Body of pancreas (tissue), 4 donors: ENCODE data around the gene HLA-DPB1.

Source experiments
- POLR2A ChIP-seq, 3 donors: fragments of 450-650 bp; IDR thresholded peaks; one replicate each; pipeline ENCODE4 v1.6.1; 2016; ENCODE audit warnings: antibody characterized with exemption in 3 of 3, mild to moderate bottlenecking in 2 of 3
- TF ChIP-seq, protein P1 (sequence below), 7 experiments: fragments of 450-650 bp in 4 of 7; fragments of 200-600 bp in 3 of 7; sonication (generic) in 3 of 7; IDR thresholded peaks; one replicate each; pipeline ENCODE4 v1.5.1; 2016 to 2019; ENCODE audit warnings: antibody characterized with exemption in 7 of 7

DNA sequence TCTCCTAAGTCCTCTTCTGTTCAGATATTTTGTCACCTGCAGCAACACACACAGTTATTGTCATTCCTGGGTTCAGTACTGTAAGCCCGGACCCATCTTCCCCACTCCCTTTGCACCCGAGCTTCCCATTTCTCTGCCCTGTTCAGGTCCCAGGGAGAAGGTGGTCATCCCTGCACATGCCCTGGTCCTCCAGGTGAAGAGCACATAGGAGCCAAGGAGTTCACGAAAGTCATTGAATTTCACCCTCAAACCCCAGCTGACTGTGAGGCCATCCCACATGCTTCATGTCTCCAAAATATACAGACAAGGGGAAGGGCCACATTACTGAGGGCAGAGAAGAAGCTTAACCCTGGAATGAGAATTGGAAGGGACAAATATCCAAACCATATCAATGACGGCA lies 10.5 kb upstream of the HLA-DPB1 start:
- TF ChIP-seq, protein P1, sequence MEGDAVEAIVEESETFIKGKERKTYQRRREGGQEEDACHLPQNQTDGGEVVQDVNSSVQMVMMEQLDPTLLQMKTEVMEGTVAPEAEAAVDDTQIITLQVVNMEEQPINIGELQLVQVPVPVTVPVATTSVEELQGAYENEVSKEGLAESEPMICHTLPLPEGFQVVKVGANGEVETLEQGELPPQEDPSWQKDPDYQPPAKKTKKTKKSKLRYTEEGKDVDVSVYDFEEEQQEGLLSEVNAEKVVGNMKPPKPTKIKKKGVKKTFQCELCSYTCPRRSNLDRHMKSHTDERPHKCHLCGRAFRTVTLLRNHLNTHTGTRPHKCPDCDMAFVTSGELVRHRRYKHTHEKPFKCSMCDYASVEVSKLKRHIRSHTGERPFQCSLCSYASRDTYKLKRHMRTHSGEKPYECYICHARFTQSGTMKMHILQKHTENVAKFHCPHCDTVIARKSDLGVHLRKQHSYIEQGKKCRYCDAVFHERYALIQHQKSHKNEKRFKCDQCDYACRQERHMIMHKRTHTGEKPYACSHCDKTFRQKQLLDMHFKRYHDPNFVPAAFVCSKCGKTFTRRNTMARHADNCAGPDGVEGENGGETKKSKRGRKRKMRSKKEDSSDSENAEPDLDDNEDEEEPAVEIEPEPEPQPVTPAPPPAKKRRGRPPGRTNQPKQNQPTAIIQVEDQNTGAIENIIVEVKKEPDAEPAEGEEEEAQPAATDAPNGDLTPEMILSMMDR (IDR thresholded peaks at IDR 0.05), result no peak
- no peak for TF ChIP-seq POLR2A (IDR thresholded peaks at IDR 0.05)
